ENCODE measurements around the gene HYAL2.

HYAL2 gene

GRCh38 chr3:50300681-50301254 lies 21.8 kb downstream of the HYAL2 start:
- no peaks in the 10 kb centered on the region for H3K27me3 ChIP-seq (ENCODE audit: insufficient read depth, low read depth)
- no peak overlapping the region for H3K27ac ChIP-seq
- no peaks in the 10 kb centered on the region for H3K79me2 ChIP-seq (ENCODE audit: insufficient read depth, low read depth)
- H3K4me1 ChIP-seq (ENCODE audit: low read depth, poor library complexity, severe bottlenecking), result peaks cover 15% of the 10 kb centered on the region
- H3K36me3 ChIP-seq (ENCODE audit: insufficient read depth), result no peaks in the 10 kb centered on the region
- H3K4me3 ChIP-seq (IDR thresholded peaks at IDR 0.05; ENCODE audit: insufficient read depth, low read depth, low read length), result no peak overlapping the region
- TF ChIP-seq, protein P1, sequence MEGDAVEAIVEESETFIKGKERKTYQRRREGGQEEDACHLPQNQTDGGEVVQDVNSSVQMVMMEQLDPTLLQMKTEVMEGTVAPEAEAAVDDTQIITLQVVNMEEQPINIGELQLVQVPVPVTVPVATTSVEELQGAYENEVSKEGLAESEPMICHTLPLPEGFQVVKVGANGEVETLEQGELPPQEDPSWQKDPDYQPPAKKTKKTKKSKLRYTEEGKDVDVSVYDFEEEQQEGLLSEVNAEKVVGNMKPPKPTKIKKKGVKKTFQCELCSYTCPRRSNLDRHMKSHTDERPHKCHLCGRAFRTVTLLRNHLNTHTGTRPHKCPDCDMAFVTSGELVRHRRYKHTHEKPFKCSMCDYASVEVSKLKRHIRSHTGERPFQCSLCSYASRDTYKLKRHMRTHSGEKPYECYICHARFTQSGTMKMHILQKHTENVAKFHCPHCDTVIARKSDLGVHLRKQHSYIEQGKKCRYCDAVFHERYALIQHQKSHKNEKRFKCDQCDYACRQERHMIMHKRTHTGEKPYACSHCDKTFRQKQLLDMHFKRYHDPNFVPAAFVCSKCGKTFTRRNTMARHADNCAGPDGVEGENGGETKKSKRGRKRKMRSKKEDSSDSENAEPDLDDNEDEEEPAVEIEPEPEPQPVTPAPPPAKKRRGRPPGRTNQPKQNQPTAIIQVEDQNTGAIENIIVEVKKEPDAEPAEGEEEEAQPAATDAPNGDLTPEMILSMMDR (conservative IDR thresholded peaks at IDR 0.05; ENCODE audit: low read depth, low read length), result no peak
- no peaks in the 10 kb centered on the region for H4K20me1 ChIP-seq (ENCODE audit: insufficient read depth)
- H3K4me2 ChIP-seq, result no peak overlapping the region
- H3K9ac ChIP-seq, result no peak overlapping the region
- no peak overlapping the region for H2AFZ ChIP-seq (ENCODE audit: low read depth)

DNA sequence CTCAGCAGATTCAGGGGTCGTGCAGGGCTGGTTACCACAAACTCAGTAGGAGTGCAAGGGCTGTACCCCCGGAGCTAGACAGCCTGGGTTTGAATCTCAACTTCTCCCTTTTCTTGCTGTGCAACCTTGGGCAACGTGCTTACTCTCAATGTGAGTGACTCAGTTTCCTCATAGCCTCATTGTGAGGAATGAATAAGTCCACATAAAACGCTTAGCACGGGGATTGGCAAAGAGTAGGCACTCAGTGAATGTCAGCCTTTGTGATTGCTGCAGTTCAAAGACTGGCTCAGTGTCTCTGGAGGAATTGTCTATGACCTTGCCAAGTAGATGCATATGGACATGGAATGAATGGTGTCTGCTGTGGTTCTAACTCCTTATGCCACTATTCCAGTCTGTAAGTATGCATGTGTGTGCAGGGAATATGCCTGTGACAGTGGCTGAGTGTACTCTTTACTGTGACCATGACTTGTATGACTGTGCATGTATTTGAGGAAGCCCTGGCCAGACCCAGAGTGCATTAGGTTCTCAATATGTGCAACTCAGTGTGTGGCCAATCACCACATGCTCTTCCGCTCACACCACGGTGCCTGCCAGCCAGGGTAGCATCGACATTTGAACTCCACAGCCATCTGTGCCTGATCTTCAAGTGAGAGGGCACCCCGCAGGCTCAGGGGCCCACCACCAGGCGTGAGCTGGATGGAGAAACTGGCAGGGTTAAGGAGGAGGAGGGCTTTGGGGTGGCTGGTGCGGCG lies 22.4 kb downstream of the HYAL2 start:
- Histone ChIP-seq H3K27me3 (ENCODE audit: insufficient read depth, low read depth) (no peaks in the 10 kb centered on the region), H3K4me1 (ENCODE audit: low read depth, poor library complexity, severe bottlenecking) (peaks cover 15% of the 10 kb centered on the region), H2AFZ (ENCODE audit: low read depth) (peak overlapping the region; percentile 42; the same call in 1 of the 2 replicates), H3K36me3 (ENCODE audit: insufficient read depth) (no peaks in the 10 kb centered on the region), H3K4me2 (peak overlapping the region; percentile 58), H3K9ac (peak overlapping the region; percentile 51; the same call in 1 of the 2 replicates), H3K79me2 (ENCODE audit: insufficient read depth, low read depth) (no peaks in the 10 kb centered on the region), H3K27ac (peak overlapping the region; percentile 10; the same call in 1 of the 2 replicates), H4K20me1 (ENCODE audit: insufficient read depth) (no peaks in the 10 kb centered on the region), H3K4me3 (IDR thresholded peaks at IDR 0.05; ENCODE audit: insufficient read depth, low read depth, low read length) (no peak overlapping the region)
- TF ChIP-seq, protein P1 (conservative IDR thresholded peaks at IDR 0.05; ENCODE audit: low read depth, low read length), result no peak

GRCh38 chr3:50299638-50299928 lies 23.0 kb downstream of the HYAL2 start:
- Histone ChIP-seq H3K36me3 (ENCODE audit: insufficient read depth) (no peaks in the 10 kb centered on the region), H3K4me1 (ENCODE audit: low read depth, poor library complexity, severe bottlenecking) (peaks cover 15% of the 10 kb centered on the region), H3K27ac (peak overlapping the region; percentile 10; the same call in 1 of the 2 replicates), H3K79me2 (ENCODE audit: insufficient read depth, low read depth) (no peaks in the 10 kb centered on the region), H3K27me3 (ENCODE audit: insufficient read depth, low read depth) (no peaks in the 10 kb centered on the region), H3K9ac (peak overlapping the region; percentile 51; the same call in 1 of the 2 replicates), H2AFZ (ENCODE audit: low read depth) (peak overlapping the region; percentile 42; the same call in 1 of the 2 replicates), H3K4me3 (IDR thresholded peaks at IDR 0.05; ENCODE audit: insufficient read depth, low read depth, low read length) (no peak overlapping the region), H4K20me1 (ENCODE audit: insufficient read depth) (no peaks in the 10 kb centered on the region), H3K4me2 (peak overlapping the region; percentile 58)
- TF ChIP-seq, protein P1 (conservative IDR thresholded peaks at IDR 0.05; ENCODE audit: low read depth, low read length), result no peak

- Histone ChIP-seq H3K9ac (peak within 1 kb of the TSS; percentile 51; the same call in 1 of the 2 replicates), H3K27ac (peak within 1 kb of the TSS; percentile 34), H4K20me1 (ENCODE audit: insufficient read depth) (no peaks in the 10 kb centered on the region), H2AFZ (ENCODE audit: low read depth) (peak within 1 kb of the TSS; percentile 59; the same call in 1 of the 2 replicates), H3K27me3 (ENCODE audit: insufficient read depth, low read depth) (no peaks in the 10 kb centered on the region), H3K4me1 (ENCODE audit: low read depth, poor library complexity, severe bottlenecking) (peaks cover 15% of the 10 kb centered on the region), H3K79me2 (ENCODE audit: insufficient read depth, low read depth) (no peaks in the 10 kb centered on the region), H3K36me3 (ENCODE audit: insufficient read depth) (no peaks in the 10 kb centered on the region), H3K4me3 (IDR thresholded peaks at IDR 0.05; ENCODE audit: insufficient read depth, low read depth, low read length) (peak within 1 kb of the TSS; percentile 64), H3K4me2 (peak within 1 kb of the TSS; percentile 58)
- TF ChIP-seq, protein P1 (conservative IDR thresholded peaks at IDR 0.05; ENCODE audit: low read depth, low read length), result peak; percentile 34
Observed at GRCh38 chr3:50298836-50299637, 23.5 kb downstream of the HYAL2 start, which contains the start of the genes HYAL3 and NAA80. HYAL3 (minus strand) TSS chr3:50299405; CDS start chr3:50295602, 3,803 bp downstream. NAA80 (minus strand) TSS chr3:50299405; CDS start chr3:50297463, 1,942 bp downstream.
